CD4-positive, alpha-beta T cell treated with Interleukin-4 for 4 hours (primary cell): ENCODE data around the gene RHEBL1.

Experiments used
- DNase-seq: peaks from one replicate; pipeline ENCODE4 v3.0.0-alpha.2; 2020

The RHEBL1 gene

GRCh38 chr12:49052451-49053208, 17.1 kb downstream of the RHEBL1 start:
- no peak for DNase-seq

- no peak for DNase-seq
Observed at GRCh38 chr12:49051777-49052438, 17.9 kb downstream of the RHEBL1 start.

GRCh38 chr12:49051373-49051764, 18.4 kb downstream of the RHEBL1 start:
- no peak for DNase-seq

GRCh38 chr12:49050507-49051372, 19.0 kb downstream of the RHEBL1 start:
- no peak for DNase-seq

- no peak for DNase-seq
Observed at GRCh38 chr12:49049566-49050224, 20.1 kb downstream of the RHEBL1 start.

- DNase-seq, result no peak
Observed at GRCh38 chr12:49048953-49049352, 20.8 kb downstream of the RHEBL1 start.

GRCh38 chr12:49046129-49046895, 23.5 kb downstream of the RHEBL1 start:
- no peak for DNase-seq

- DNase-seq, result no peak
Observed at GRCh38 chr12:49044660-49045059, 25.1 kb downstream of the RHEBL1 start.

GRCh38 chr12:49043856-49044258, 25.9 kb downstream of the RHEBL1 start:
- DNase-seq, result peak; percentile 77

- no peak for DNase-seq
Observed at GRCh38 chr12:49043241-49043640, 26.5 kb downstream of the RHEBL1 start.

- DNase-seq, result no peak
Observed at GRCh38 chr12:49041881-49042484, 27.8 kb downstream of the RHEBL1 start.

GRCh38 chr12:49041036-49041880, 28.5 kb downstream of the RHEBL1 start:
- no peak for DNase-seq

- DNase-seq, result no peak
Observed at GRCh38 chr12:49040364-49040855, 29.4 kb downstream of the RHEBL1 start.

- no peak for DNase-seq
Observed at GRCh38 chr12:49039421-49040363, 30.1 kb downstream of the RHEBL1 start.

GRCh38 chr12:49038291-49038955, 31.4 kb downstream of the RHEBL1 start:
- DNase-seq, result no peak

- DNase-seq, result no peak
Observed at GRCh38 chr12:49037947-49038237, 31.9 kb downstream of the RHEBL1 start.

GRCh38 chr12:49037111-49037946, 32.5 kb downstream of the RHEBL1 start:
- DNase-seq, result no peak

- DNase-seq, result no peak
Observed at GRCh38 chr12:49036029-49036428, 33.8 kb downstream of the RHEBL1 start.
